KMS-11 (cell line): Measurements from ENCODE around the gene HDAC11.

Experiments
- H2AFZ ChIP-seq: fragments of 200-600 bp; sonication (generic); 2 replicates; pipeline ENCODE4 v1.6.1; 2016; ENCODE audit warnings: antibody characterized with exemption, mixed run types, low read depth
- H3K27ac ChIP-seq: fragments of 200-600 bp; sonication (generic); 2 replicates; pipeline ENCODE4 v1.6.1; 2016; ENCODE audit warnings: mild to moderate bottlenecking, mixed run types
- H3K27me3 ChIP-seq: fragments of 200-600 bp; sonication (generic); 2 replicates; pipeline ENCODE4 v1.6.1; 2017; ENCODE audit warnings: mild to moderate bottlenecking, low read depth, mixed run types, moderate library complexity; ENCODE audit not compliant: insufficient read depth
- H3K36me3 ChIP-seq: fragments of 200-600 bp; sonication (generic); 2 replicates; pipeline ENCODE4 v1.6.1; 2017; ENCODE audit warnings: mild to moderate bottlenecking, mixed run types; ENCODE audit not compliant: insufficient read depth
- H3K4me1 ChIP-seq: fragments of 200-600 bp; sonication (generic); 2 replicates; pipeline ENCODE4 v1.6.1; 2016; ENCODE audit warnings: mild to moderate bottlenecking, low read depth, mixed run types; ENCODE audit not compliant: poor library complexity, severe bottlenecking
- H3K4me2 ChIP-seq: fragments of 200-600 bp; sonication (generic); 2 replicates; pipeline ENCODE4 v1.7.0; 2016; ENCODE audit warnings: mild to moderate bottlenecking, mixed run types
- H3K4me3 ChIP-seq: fragments of 200-600 bp; sonication (generic); IDR thresholded peaks from 2 replicates; pipeline ENCODE4 v1.6.1; 2017; ENCODE audit warnings: low read depth, low read length, mixed read lengths; ENCODE audit not compliant: insufficient read depth
- H3K79me2 ChIP-seq: fragments of 200-600 bp; sonication (generic); 2 replicates; pipeline ENCODE4 v1.6.1; 2016; ENCODE audit warnings: low read depth, mixed run types; ENCODE audit not compliant: insufficient read depth
- H3K9ac ChIP-seq: fragments of 200-600 bp; sonication (generic); 2 replicates; pipeline ENCODE4 v1.6.1; 2016; ENCODE audit warnings: mild to moderate bottlenecking, mixed run types
- H4K20me1 ChIP-seq: fragments of 200-600 bp; sonication (generic); 2 replicates; pipeline ENCODE4 v1.6.1; 2016; ENCODE audit warnings: mild to moderate bottlenecking, mixed run types; ENCODE audit not compliant: insufficient read depth
- TF ChIP-seq, protein P1 (sequence below): fragments of 200-600 bp; sonication (generic); conservative IDR thresholded peaks from 2 replicates; pipeline ENCODE4 v1.6.1; 2017; ENCODE audit warnings: low read depth, mild to moderate bottlenecking, antibody characterized with exemption, low read length, moderate library complexity, mixed read lengths

The HDAC11 gene

DNA sequence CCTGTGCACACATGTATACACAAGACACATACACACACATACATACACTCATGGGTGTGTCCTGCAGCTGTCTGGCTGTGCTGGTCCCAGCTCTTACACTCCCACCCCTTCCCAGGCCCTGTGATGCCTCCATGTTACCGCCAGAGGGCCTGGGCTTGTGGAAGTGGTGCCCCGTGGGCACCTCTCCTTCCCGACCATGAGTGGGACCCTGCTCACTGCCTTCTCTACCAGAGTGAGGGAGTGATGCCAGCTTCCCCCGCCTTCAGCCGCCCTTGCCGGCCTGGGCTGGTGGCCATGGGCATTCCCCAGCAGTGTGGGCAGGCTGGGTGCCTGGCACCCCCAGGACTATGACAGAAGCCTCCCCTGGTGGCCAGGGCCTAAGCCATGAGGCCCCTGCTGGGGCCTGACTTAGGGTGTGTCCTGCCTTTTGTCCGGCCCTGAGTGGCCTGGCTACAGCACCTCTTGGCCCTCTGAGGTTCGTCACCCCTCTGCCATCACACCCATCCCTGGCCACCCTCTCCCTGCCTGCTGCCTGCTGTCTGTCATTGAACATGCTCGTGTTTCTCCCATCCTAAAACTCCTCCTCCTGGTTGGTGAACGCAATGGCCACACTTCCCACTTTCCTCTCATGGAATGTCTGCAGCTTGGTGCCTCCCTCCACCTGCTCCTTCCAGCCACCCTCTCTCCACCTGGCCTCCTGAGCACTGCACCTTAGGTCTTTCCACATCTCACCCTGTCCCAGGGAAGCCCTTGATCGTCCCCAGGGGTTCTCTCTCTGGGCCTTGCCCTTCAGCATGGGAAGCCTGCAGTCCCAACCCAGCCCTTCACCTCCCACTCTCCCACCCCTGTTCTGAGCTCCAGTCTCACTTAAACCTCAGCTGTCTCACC, 14.6 kb downstream of the HDAC11 start:
- Histone ChIP-seq H3K4me1 (peaks cover 20% of the 10 kb centered on the region), H3K9ac (no peak overlapping the region), H3K36me3 (no peaks in the 10 kb centered on the region), H2AFZ (no peak overlapping the region), H3K4me3 (no peak overlapping the region), H3K4me2 (no peak overlapping the region), H3K27me3 (no peaks in the 10 kb centered on the region), H3K79me2 (no peaks in the 10 kb centered on the region), H3K27ac (no peak overlapping the region), H4K20me1 (no peaks in the 10 kb centered on the region)
- TF ChIP-seq, protein P1, sequence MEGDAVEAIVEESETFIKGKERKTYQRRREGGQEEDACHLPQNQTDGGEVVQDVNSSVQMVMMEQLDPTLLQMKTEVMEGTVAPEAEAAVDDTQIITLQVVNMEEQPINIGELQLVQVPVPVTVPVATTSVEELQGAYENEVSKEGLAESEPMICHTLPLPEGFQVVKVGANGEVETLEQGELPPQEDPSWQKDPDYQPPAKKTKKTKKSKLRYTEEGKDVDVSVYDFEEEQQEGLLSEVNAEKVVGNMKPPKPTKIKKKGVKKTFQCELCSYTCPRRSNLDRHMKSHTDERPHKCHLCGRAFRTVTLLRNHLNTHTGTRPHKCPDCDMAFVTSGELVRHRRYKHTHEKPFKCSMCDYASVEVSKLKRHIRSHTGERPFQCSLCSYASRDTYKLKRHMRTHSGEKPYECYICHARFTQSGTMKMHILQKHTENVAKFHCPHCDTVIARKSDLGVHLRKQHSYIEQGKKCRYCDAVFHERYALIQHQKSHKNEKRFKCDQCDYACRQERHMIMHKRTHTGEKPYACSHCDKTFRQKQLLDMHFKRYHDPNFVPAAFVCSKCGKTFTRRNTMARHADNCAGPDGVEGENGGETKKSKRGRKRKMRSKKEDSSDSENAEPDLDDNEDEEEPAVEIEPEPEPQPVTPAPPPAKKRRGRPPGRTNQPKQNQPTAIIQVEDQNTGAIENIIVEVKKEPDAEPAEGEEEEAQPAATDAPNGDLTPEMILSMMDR, result peak; percentile 66

GRCh38 chr3:13495351-13495813, 15.3 kb downstream of the HDAC11 start:
- Histone ChIP-seq H3K9ac (no peak overlapping the region), H3K4me3 (no peak overlapping the region), H4K20me1 (no peaks in the 10 kb centered on the region), H3K36me3 (no peaks in the 10 kb centered on the region), H3K4me2 (no peak overlapping the region), H2AFZ (no peak overlapping the region), H3K27me3 (no peaks in the 10 kb centered on the region), H3K79me2 (no peaks in the 10 kb centered on the region), H3K27ac (no peak overlapping the region), H3K4me1 (peaks cover 20% of the 10 kb centered on the region)
- TF ChIP-seq, protein P1, result no peak

GRCh38 chr3:13495921-13496723, 16.0 kb downstream of the HDAC11 start:
- Histone ChIP-seq H3K4me1 (peaks cover 20% of the 10 kb centered on the region), H3K36me3 (no peaks in the 10 kb centered on the region), H3K4me3 (no peak overlapping the region), H3K27me3 (no peaks in the 10 kb centered on the region), H4K20me1 (no peaks in the 10 kb centered on the region), H3K9ac (no peak overlapping the region), H2AFZ (no peak overlapping the region), H3K27ac (no peak overlapping the region), H3K79me2 (no peaks in the 10 kb centered on the region), H3K4me2 (no peak overlapping the region)
- TF ChIP-seq, protein P1, result peak; percentile 78

- no peak overlapping the region for H2AFZ ChIP-seq
- no peaks in the 10 kb centered on the region for H4K20me1 ChIP-seq
- peaks cover 20% of the 10 kb centered on the region for H3K4me1 ChIP-seq
- H3K27me3 ChIP-seq, result no peaks in the 10 kb centered on the region
- TF ChIP-seq, protein P1, result no peak
- no peak overlapping the region for H3K9ac ChIP-seq
- H3K4me3 ChIP-seq, result no peak overlapping the region
- H3K4me2 ChIP-seq, result peak overlapping the region; percentile 51
- no peaks in the 10 kb centered on the region for H3K79me2 ChIP-seq
- H3K36me3 ChIP-seq, result no peaks in the 10 kb centered on the region
- 0 out of 2 replicates have a peak overlapping the region, but pooled peaks have one; percentile 7 for H3K27ac ChIP-seq
Observed at GRCh38 chr3:13496879-13497278, 16.8 kb downstream of the HDAC11 start.
